GM21825 (cell line): ENCODE results near the gene GALNT6.
"Not testable (repeated sequence)": the region's sequence is repeated elsewhere in the genome, so short reads cannot be mapped to it uniquely, and the experiment has no call there.

ENCODE experiments used
- ATAC-seq: cut with Tn5 transposase; IDR thresholded peaks from one replicate; pipeline ENCODE4 v1.9.1; 2021; ENCODE audit warnings: mild to moderate bottlenecking, moderate library complexity; ENCODE audit not compliant: unreplicated experiment

Gene GALNT6

DNA sequence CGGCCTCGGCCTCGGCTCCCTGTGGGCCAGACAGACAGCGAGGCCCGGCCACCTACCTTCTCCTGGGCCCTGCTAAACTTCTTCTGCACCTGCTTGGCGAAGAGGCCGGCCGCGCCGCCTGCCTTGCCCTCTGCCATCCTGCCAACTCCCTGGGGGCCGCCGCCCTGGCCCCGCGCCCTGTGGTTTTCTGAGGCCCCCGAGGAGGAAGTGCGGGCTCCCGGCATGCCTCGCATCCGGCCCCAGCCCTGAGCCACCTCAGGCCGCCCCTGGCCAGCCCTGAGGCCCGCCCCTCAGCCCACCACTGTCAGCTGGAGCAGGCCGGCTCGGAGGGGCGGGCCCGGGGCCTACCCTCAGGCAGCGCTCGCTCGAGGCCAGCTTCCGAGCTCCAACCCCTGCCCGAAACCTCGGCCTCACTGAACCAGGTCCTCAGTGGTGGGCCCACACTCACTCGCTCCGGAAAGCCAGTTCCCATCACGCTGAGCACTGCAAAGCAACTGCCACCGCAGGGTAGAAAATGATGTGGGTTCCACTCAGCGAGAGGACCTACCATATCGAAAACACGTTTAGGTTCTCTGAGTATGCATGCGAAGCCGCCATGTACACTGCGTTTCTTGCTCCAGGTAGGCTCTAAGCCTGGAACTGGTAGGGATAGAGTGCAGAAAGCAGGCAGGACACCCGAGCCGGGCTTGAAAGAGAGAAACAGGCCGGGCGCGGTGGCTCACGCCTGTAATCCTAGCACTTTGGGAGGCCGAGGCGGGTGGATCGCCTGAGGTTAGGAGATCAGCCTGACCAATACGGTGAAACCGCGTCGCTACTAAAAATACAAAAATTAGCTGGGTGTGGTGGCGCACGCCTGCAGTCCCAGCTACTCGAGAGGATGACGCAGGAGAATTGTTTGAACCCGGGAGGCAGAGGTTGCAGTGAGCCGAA is 67.0 kb downstream of the GALNT6 start, which contains the start of gene BIN2:
Gene BIN2, minus strand, starts transcription at position 209 of the 930 bp plus-strand sequence. Its CDS starts 72 bp downstream, at position 137.
- ATAC-seq: peak; percentile 56

GRCh38 chr12:51323317-51323960 is 67.8 kb downstream of the GALNT6 start:
- peak; percentile 27 for ATAC-seq

- ATAC-seq: no peak
Measured at GRCh38 chr12:51322452-51322851, 68.8 kb downstream of the GALNT6 start.

- ATAC-seq: no peak
Measured at GRCh38 chr12:51321882-51322281, 69.3 kb downstream of the GALNT6 start.

DNA sequence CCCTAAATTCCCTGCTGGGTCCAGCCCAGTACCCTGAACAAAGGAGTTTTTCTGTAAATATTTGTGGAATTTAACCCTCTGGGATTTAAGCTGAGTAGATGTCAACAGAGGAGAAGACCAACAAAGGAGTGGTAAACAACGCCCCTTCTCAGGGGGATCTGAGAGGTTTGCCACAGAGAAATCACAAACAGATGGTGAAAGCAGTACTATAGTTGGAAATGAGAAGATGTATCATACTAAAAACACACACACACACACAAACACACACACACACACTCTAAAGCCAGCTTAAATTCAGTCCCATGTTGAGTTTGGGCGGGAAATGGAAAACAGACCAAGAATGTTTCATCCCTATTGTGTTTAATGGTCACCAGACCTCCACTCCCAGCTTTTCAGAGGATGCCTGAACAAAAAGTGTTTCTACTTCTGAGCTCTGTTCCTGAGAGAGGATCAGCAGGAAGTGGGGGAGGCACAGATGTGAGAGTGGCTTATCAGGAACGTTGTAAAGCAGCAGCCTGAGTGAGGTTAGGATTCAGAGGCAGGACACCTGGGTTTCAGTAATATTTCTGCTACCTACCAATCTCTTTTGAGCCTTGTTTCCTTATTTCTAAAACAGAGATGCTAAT is 70.4 kb downstream of the GALNT6 start:
- no peak for ATAC-seq

DNA sequence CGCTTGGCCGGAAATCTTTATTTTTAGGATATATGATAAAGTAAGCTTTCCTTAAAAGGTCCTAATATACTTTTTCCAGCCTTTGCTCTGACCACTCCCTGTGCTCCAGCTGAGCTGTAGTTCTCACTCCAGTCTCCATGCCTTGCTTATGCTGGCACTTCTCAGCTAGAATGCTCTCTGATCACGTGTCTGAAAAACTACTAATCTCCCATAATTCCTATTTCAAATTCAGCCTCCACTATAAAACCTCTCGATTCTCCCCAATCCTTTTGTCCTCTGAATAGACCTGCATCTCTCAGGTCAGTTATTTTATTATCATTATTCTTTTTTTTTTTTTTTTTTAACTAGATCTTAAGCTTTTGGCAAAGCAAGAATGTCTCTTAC is 70.9 kb downstream of the GALNT6 start:
- ATAC-seq: no peak

DNA sequence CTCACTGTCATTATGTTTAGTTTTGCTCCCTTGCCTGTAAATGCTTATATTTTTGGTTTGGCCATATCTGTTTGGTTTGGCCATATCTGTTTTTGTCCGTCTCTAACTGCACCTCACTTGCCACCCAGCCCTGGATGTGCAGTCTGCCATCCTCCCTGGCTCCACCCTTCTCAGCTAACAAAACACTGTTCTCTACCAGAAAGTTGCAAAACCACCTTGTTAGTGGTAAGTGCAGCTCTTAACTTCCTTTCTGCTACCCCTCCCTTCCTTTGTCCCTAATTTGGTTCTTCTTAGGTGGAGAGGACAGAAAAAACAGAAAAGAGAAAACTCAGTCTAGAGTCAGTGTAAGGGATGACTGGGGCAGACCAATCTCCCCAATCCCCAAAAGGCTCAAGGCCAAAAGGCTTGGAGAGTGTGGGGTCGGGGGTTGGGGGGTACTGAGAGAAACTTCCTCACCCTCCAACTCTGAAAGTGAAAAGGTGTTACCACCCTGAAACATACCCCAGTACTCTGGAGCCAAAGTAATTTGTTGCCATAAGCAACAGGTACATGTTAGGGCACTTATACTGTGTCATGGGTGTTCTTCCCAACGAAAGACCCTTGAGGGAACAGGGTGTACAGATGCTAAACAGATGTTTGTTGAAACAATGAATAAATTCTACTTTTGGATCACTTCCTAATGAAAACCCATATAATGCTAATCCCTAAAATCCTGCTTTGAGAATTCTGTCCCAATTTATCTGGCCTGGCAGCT is 72.2 kb downstream of the GALNT6 start:
- ATAC-seq: no peak

- not testable (repeated sequence) for ATAC-seq
Measured at GRCh38 chr12:51318057-51318806, 73.0 kb downstream of the GALNT6 start.

GRCh38 chr12:51311389-51311788 is 79.8 kb downstream of the GALNT6 start:
- ATAC-seq: no peak

DNA sequence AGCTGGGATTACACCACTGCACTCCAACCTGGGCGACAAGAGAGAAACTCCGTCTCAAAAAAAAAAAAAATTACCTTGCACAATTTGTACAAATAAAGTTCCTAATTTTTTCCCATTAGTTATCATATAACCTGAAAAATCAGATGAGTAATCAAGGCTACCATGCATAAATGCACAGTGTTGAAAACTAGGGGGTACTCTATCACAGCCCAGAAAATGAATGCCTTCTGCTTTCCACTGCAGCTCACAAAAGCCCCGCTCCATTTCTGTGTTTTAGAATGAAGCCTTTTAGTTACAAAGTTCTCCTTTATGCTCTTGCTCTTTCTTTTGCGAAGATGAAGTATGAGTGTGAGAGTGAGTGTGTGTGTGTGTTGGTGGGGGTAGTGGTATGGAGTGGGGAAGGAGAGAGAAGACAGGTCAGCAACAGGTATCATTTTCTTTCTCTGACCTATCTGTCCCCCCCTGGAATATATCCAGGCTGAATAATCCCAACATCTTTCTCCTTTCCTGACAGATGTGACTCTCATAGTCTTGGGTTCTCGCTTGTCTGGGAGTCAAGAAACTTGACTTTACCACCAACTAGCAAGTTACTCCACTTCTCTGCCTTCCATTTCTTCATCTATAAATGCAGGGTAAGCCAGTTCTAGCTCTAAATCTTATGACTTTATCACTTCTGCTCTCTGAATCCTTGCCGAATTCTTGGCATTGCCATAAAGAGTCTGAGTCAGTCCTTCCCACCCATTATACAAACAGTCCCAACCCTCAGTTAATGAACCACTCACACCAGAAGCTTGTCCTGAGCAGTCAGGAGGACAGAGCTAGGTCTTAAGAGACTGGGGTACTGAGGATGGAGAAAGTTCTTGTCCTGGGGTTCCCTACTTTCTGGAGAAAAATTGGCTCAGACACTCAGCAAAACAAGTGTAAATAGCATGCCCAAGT is 83.3 kb downstream of the GALNT6 start:
- no peak for ATAC-seq

DNA sequence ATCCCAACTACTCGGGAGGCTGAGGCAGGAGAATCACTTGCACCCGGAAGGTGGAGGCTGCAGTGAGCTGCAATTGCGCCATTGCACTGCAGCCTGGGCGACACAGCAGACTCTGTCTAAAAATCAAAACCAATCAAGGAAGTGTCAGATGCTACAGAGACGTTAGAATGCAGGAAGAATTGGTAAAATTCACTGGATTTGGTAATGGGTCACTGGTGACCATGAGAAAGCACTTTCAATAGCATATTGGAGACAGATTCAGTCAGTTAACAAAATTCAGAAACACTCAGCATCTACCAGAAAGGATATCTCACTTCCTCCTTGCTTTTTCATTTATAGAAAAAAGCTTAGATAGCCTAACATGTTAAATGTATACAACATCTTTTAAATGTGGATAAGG is 84.7 kb downstream of the GALNT6 start:
- no peak for ATAC-seq
